HG03457 (cell line): Measurements from ENCODE around the gene TGFBR3.

Experiments used
- ATAC-seq: cut with Tn5 transposase; IDR thresholded peaks from one replicate; pipeline ENCODE4 v1.9.1; 2021; ENCODE audit warnings: moderate number of reproducible peaks; ENCODE audit not compliant: unreplicated experiment

The TGFBR3 gene

DNA sequence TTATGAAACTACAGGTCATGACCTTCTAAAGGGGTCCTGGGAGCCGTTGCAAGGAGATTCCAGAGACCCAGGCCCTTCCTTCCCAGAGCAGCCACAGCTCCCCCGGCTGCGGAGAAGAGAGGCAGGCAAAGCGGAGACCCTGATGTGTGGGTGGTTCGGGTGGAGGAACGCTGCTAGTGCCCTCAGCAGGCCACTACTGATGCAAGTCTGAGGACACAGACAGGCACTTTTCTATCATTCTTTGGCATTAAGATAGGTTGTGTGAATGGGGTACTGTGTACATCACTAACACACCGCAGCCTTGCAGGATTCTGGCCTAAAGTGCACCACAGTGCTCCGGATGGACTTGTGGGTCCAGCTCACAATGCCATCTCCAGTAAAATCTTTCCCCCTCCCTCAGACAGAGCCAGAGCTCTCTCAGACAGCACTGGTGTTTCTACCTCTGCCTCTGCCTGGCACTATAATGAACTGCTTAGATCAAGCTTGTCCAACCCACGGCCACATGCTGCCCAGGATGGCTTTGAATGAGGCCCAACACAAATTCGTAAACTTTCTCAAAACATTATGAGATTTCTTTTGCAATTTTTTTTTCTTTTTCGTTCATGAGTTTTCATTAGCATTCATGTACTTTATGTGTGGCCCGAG lies 121.4 kb downstream of the TGFBR3 start:
- ATAC-seq: no peak

- ATAC-seq: no peak
These were observed 122.7 kb downstream of the TGFBR3 start for GRCh38 chr1:91763252-91763651.

DNA sequence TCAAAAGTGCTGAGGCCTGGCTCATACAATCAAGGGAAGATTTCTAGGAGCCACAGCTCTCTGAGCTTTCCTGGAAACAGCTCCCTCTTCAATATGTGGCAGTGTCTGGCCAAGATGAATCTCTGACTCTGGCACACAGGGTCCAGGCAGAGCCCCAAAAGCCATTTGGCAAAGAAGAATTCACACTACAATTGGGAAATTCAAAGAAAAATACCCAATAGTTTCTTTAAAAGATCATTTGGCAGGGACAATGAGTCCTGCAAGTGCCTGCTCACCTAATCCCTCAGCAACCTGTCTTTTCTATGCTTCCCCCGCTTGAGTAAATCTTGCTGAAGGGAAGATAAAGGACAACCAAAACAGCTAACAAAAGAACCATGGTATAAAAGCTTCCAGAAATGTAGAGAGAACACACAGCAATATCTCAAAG lies 124.6 kb downstream of the TGFBR3 start:
- no peak for ATAC-seq

GRCh38 chr1:91760512-91760911 lies 125.4 kb downstream of the TGFBR3 start:
- no peak for ATAC-seq

DNA sequence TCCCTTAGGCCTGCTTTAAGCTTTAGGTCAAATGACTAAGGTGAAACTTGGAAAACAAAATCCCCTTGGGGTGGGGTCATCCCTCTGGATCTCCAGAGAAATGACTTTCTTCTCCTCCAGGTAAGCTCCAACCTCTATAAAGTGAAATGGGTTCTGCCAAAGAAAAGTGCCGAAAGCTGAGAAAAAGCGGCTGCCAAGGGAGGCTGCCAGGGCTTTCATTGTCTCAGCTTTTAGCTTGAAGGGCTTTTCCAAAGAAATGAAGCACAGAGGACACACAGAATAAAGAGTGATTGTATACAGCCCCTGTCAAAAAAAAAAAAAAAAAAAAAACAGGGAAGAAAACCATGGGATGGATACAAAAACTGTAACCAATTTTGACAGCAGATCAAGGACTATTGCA lies 126.9 kb downstream of the TGFBR3 start:
- no peak for ATAC-seq

- ATAC-seq: no peak
These were observed 128.0 kb downstream of the TGFBR3 start for GRCh38 chr1:91757763-91758460.

GRCh38 chr1:91755702-91756287 lies 130.2 kb downstream of the TGFBR3 start:
- no peak for ATAC-seq

GRCh38 chr1:91754816-91755580 lies 131.0 kb downstream of the TGFBR3 start:
- no peak for ATAC-seq

DNA sequence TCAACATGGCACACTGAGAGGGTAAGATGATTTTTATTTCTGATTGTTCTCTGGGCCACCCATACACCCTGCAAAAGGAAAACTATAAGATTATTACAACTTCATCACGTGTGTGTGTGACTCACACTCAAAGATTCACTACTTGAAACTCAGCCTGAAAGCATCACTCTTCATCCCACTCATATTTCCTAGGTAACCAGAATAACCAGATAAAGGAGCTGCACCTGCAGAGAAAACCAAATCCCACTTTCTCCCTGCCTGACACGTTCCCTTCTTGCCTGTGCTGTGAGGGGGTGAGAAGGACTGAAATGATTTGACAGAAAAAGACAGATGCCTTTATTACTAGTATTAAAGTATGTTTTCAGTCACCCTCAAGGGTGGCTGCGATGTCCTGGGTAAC lies 131.6 kb downstream of the TGFBR3 start:
- peak; percentile 40 for ATAC-seq

DNA sequence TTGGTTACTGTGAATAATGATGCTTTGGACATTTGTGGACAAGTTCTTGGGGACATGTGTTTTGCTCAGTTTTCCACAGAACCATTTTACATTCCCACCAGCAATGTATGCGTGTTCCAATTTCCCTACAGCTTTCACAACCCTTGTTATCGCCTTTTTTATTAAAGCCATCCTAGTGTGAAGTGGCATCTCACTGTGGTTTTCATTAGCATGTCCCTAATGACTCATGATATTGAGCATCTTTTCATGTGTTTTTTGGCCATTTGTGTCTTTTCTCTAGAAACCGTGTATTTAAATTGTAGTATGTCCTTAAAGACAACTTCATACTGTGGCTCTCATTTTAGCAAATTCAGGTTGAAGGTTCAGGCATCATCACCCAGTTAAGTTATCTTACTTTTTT lies 132.1 kb downstream of the TGFBR3 start:
- ATAC-seq: no peak

DNA sequence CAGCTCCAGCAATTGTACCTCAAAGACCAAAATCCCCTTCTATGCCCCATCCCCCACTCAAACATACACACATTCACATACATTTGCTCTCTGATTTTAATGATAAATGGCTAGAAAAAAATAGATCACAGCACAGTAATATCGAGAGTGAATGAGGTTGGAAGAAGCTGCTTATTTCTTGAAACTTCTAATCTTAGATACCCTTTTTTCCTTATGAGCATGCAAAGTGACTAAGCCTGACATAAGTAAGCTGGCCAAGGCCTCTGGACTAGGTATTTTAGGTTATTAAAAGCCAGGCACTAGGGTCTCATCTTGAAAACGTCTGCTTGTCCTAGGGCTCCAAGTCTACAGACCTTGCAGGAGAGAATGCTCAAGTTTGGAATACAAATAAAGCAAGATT lies 133.6 kb downstream of the TGFBR3 start:
- ATAC-seq: peak; percentile 59

DNA sequence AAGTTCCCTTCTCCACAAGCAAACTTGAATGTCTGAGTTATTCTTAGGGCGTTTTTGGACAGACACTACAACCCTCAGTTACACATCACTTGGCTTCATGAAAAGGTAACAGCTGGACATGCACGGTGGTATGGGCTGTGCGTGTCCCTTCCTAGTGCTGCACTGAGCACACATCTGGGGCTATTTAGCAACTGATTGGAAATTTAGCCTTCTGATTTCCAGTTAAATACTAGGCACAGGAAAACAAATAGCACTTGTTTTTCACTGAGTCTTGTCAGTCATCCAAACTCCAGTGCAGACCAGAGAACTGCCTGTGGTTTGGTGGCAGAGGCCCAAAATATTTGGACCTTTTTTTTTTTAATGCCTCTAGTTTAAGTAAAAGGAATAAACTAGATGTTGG lies 134.7 kb downstream of the TGFBR3 start:
- no peak for ATAC-seq

GRCh38 chr1:91750398-91750996 lies 135.5 kb downstream of the TGFBR3 start:
- ATAC-seq: no peak

DNA sequence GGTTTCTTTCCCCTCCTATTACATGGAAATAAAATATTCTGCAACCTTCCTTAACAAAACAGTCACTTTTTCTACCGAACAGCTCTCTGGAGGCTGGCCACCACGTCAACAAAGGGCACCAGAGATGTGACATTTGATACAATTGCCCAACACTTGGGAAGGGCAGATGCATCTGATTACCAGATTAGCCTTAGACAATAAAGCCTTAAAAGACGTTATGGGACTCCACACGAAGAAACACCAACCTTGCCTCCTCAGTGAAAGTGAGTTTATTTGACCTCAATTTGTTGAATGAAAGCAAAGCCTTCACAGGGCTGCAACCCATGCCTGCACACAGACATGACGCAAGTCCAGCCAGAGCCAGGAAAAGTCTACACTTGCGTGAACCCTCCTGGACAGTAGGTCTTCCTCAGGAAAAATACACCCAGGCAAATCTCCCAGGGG lies 136.1 kb downstream of the TGFBR3 start:
- no peak for ATAC-seq

DNA sequence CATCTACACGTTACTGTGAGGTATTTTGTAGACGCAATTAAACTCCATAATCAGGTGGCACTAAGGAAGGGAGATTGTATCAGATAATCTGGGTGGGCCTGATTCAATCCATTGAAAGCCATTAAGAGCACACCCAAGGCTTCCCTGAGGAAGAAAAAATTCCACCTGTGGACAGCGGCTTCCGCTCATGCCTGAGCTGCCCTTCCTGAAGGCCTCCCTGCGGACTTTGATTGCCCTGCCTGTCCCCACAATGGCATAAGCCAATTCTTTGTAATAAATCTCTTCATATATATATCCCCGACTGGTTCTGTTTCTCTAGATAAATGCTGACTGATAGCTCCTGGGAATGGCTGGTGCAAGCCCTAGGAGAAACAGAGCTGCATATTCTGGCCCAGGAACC lies 138.3 kb downstream of the TGFBR3 start:
- ATAC-seq: no peak

GRCh38 chr1:91746728-91747338 lies 139.1 kb downstream of the TGFBR3 start:
- ATAC-seq: no peak

DNA sequence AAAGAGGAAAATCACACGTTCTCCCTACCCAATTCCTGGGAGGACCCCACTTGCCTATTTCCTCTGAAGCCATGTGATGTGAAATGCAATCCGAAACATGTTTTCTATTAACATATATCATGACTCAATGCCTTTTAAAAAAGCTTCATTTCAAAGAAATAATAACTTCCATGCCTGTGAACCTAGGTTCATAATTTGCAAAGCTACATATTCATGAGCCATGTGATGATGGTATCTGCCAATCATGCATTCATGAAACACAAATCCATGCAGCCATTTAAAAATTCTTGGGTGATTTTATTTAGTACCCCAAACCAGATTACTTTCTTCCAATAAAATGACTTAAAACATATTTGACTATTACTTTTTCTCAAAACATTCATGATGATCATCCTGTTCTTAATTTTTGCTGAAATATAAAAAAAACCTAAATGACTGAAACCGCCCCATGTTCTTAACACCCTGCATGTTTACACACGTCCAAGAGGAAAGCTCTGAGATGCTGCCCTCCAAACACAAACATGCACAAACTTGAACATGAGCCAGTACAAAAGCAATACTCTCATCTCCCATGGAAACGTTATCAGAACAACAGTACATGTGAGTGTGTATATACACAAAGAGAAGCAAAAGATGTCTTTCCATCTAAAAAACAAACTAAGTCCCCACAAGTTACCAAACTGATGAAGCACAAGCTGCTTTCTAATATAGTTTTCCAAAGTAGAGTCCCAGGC lies 140.1 kb downstream of the TGFBR3 start:
- ATAC-seq: no peak

DNA sequence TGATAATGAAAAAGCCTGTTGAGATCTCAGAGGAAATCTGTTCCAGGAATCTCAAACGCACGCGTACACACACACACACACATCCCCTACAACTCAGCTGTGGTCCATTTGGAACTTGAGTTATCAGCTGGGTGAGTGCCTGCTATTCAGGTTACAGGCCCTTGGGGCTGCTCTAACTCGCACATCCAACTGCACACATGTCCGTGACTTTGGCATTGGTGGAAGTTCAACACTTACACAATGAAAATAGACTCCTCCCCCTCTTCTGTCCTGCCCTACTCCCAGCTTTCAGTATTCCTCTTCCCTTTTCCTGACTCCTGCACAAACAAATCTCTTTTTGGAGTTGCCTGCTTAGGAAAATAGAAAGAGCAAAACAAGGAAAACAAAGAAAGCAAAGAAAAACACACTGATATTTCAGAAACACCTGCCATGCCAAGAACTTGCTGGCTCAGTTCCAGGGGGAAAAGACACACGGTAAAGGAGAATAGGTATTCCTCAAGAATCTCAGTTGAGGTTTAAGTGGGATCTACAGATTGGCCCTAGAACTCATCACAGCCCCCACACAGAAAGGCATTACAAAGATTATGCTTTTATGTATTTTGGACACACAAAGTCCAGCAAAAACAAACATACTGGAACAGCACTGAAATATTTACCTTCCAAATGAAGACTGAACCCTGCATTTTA lies 140.9 kb downstream of the TGFBR3 start:
- ATAC-seq: no peak

- ATAC-seq: no peak
These were observed 143.1 kb downstream of the TGFBR3 start for GRCh38 chr1:91742848-91743292.
